Measurements from ENCODE around the gene BUD31. TPM values are rescaled to one million over a fixed set of nuclear protein-coding genes. Genes with fewer than 3 reads are reported as not detected.
A peak's percentile ranks its signal among the peaks of the same experiment; 100 is the strongest.

The BUD31 gene
- total and polyA plus RNA-seq, 2 of the 13 experiments (the other 11 are each of a cell fraction or from before 2014, with no cell fraction given), result 35.1 to 79.1 TPM

DNA sequence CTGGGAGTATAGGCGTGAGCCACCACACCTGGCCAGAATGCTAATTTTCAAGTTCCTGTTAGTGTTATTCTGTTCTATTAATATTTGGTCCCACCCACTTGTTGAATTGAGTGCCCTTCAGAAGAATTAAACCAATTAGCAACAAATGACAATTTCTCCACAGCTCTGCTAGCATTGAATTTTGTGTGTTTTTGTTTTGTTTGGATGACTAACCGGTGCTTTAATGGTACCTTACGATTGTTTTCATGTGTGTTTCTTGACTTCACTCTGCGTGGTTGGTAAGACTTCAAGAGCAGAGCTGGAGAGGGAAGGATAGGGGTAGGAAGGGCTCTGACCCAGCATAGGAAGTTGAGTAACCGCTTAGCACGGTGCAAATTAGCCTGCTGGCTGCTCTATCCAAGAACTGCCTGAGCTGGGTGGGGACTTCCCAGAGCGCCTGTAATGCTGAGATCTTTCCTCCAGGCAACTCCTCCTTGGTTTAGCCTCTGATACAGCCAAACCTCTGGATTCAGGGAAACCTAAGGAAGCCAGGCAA, 29.7 kb upstream of the BUD31 start:
- Histone ChIP-seq H2AFZ (ENCODE audit: low read length) (no peak overlapping the region), H3K9me3 (ENCODE audit: low read length) (no peaks in the 10 kb centered on the region), H3K36me3 (replicated peaks in 1 of 2; ENCODE audit: control insufficient read depth in 1 of 2, insufficient read depth in 2 of 2, low read length in 2 of 2) (0 out of 5 replicates have a peak, but pooled peaks cover 1 to 3% of the 10 kb centered on the region in 2 experiments), H4K20me1 (ENCODE audit: insufficient read depth, low read length) (peaks cover 5% of the 10 kb centered on the region; the same call in 1 of the 2 replicates), H3K79me2 (ENCODE audit: insufficient read depth, low read length) (peaks cover 27% of the 10 kb centered on the region), H3K4me1 (ENCODE audit: insufficient read depth, low read length) (peaks cover 50% of the 10 kb centered on the region), H3K27me3 (ENCODE audit: control insufficient read depth in 1 of 2, insufficient read depth in 2 of 2, low read length in 2 of 2) (no peaks in the 10 kb centered on the region), H3K27ac (ENCODE audit: extremely low read length, insufficient read depth, low read length) (peak overlapping the region; percentile 40), H3K9ac (ENCODE audit: insufficient read depth, low read depth, low read length) (no peak overlapping the region), H3K4me3 (replicated peaks in 1 of 3; ENCODE audit: insufficient read depth in 1 of 3, low read depth in 2 of 3, low read length in 3 of 3) (no peak overlapping the region), H3K4me2 (ENCODE audit: low read depth, low read length) (no peak overlapping the region)
- intact Hi-C loops (cut with micrococcal nuclease; ENCODE audit: unreplicated experiment) (no loop called here), in situ Hi-C loops (cut with HindIII; ENCODE audit: extremely low pct_ligation_motif_present, low pct_unique_long_range_greater_than_20kb) (no loop called here)
- FAIRE-seq (no peak), DNase-seq (ENCODE audit: low spot score) (no peak), ATAC-seq (no peak)
- ChIA-PET CTCF (ENCODE audit: low intra/inter-chr PET ratio, low total read pairs) (no interaction called here), POLR2A (interaction anchor here (2.3 kb wide), 1 partner anchor 30 kb away, joined by 9 read pairs; the partner anchor contains the start of genes BUD31 and PDAP1)
- no TSS peak for BruUV-seq (replicated peaks)
- 86% methylated on average over 7 of the region's 7 CpGs for WGBS (ENCODE audit: low lambda C conversion rate)
- TF ChIP-seq NR2F6 (IDR thresholded peaks at IDR 0.05) (no peak), NR2F6 (CRISPR knock-in tag; IDR thresholded peaks at IDR 0.05) (no peak), ZZZ3 (CRISPR knock-in tag; IDR thresholded peaks at IDR 0.05; ENCODE audit: borderline replicate concordance) (no peak), TBX3 (IDR thresholded peaks at IDR 0.05; ENCODE audit: borderline replicate concordance) (no peak), SP5 (CRISPR knock-in tag; IDR thresholded peaks at IDR 0.05; ENCODE audit: borderline replicate concordance, low read depth) (no peak), ELF4 (CRISPR knock-in tag; IDR thresholded peaks at IDR 0.05; ENCODE audit: borderline replicate concordance) (no peak), KMT2A (CRISPR knock-in tag; IDR thresholded peaks at IDR 0.05) (no peak), RBAK (CRISPR knock-in tag; IDR thresholded peaks at IDR 0.05) (no peak), RORA (CRISPR knock-in tag; IDR thresholded peaks at IDR 0.05) (no peak), ZNF460 (CRISPR knock-in tag; IDR thresholded peaks at IDR 0.05; ENCODE audit: borderline replicate concordance) (no peak), ZNF816 (CRISPR knock-in tag; IDR thresholded peaks at IDR 0.05; ENCODE audit: borderline replicate concordance) (no peak), ZNF629 (CRISPR knock-in tag; conservative IDR thresholded peaks at IDR 0.05) (no peak), SYNCRIP (IDR thresholded peaks at IDR 0.05; ENCODE audit: insufficient read depth, low read depth, low read length) (no peak), GLI4 (CRISPR knock-in tag; IDR thresholded peaks at IDR 0.05; ENCODE audit: borderline replicate concordance) (no peak), EED (CRISPR knock-in tag; IDR thresholded peaks at IDR 0.05) (no peak), MTF1 (CRISPR knock-in tag; IDR thresholded peaks at IDR 0.05) (no peak)
- TF ChIP-seq, protein P1, sequence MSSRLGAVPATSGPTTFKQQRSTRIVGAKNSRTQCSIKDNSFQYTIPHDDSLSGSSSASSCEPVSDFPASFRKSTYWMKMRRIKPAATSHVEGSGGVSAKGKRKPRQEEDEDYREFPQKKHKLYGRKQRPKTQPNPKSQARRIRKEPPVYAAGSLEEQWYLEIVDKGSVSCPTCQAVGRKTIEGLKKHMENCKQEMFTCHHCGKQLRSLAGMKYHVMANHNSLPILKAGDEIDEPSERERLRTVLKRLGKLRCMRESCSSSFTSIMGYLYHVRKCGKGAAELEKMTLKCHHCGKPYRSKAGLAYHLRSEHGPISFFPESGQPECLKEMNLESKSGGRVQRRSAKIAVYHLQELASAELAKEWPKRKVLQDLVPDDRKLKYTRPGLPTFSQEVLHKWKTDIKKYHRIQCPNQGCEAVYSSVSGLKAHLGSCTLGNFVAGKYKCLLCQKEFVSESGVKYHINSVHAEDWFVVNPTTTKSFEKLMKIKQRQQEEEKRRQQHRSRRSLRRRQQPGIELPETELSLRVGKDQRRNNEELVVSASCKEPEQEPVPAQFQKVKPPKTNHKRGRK (CRISPR knock-in tag; IDR thresholded peaks at IDR 0.05), result no peak
- TF ChIP-seq, protein P2, sequence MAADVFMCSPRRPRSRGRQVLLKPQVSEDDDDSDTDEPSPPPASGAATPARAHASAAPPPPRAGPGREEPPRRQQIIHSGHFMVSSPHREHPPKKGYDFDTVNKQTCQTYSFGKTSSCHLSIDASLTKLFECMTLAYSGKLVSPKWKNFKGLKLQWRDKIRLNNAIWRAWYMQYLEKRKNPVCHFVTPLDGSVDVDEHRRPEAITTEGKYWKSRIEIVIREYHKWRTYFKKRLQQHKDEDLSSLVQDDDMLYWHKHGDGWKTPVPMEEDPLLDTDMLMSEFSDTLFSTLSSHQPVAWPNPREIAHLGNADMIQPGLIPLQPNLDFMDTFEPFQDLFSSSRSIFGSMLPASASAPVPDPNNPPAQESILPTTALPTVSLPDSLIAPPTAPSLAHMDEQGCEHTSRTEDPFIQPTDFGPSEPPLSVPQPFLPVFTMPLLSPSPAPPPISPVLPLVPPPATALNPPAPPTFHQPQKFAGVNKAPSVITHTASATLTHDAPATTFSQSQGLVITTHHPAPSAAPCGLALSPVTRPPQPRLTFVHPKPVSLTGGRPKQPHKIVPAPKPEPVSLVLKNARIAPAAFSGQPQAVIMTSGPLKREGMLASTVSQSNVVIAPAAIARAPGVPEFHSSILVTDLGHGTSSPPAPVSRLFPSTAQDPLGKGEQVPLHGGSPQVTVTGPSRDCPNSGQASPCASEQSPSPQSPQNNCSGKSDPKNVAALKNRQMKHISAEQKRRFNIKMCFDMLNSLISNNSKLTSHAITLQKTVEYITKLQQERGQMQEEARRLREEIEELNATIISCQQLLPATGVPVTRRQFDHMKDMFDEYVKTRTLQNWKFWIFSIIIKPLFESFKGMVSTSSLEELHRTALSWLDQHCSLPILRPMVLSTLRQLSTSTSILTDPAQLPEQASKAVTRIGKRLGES (CRISPR knock-in tag; IDR thresholded peaks at IDR 0.05; ENCODE audit: borderline replicate concordance), result no peak
- TF ChIP-seq, protein P3, sequence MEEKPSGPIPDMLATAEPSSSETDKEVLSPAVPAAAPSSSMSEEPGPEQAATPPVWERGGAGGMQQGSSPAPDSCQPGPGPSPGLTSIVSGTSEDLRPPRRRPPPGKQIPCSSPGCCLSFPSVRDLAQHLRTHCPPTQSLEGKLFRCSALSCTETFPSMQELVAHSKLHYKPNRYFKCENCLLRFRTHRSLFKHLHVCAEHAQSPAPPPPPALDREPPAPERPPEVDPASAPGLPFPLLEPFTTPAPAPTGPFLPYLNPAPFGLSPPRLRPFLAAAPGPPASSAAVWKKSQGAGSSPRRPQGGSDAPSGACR (CRISPR knock-in tag; IDR thresholded peaks at IDR 0.05), result no peak

Data from HepG2 (cell line).